OCI-LY3 (cell line): ENCODE data around the gene IFFO2.

ENCODE experiments used
- H2AFZ ChIP-seq: fragments of 200-600, 300-600 bp; shearing (Covaris generic); 2 replicates; pipeline ENCODE4 v1.6.0; 2014; ENCODE audit warnings: antibody characterized with exemption, low read depth, low read length
- H3K27ac ChIP-seq: fragments of 200-600, 300-600 bp; sonication (generic); 2 replicates; pipeline ENCODE4 v1.5.1; 2014; ENCODE audit warnings: mild to moderate bottlenecking, low read length, moderate library complexity, mixed read lengths
- H3K27me3 ChIP-seq: fragments of 200-600, 300-600 bp; sonication (generic); 2 replicates; pipeline ENCODE4 v1.6.1; 2014; ENCODE audit warnings: low read depth, low read length, mixed read lengths
- H3K36me3 ChIP-seq: fragments of 200-600, 300-600 bp; sonication (generic); replicated peaks from 2 replicates; pipeline ENCODE3; 2014; ENCODE audit warnings: low read depth, low read length, mixed read lengths
- H3K4me1 ChIP-seq: fragments of 300-600, 200-600 bp; sonication (generic); 2 replicates; pipeline ENCODE4 v1.6.1; 2014; ENCODE audit warnings: low read length, mixed read lengths
- H3K4me2 ChIP-seq: fragments of 200-600, 300-600 bp; sonication (generic); 2 replicates; pipeline ENCODE4 v1.6.1; 2014; ENCODE audit warnings: low read length, mixed read lengths
- H3K4me3 ChIP-seq: fragments of 300-600, 200-600 bp; sonication (generic); 2 replicates; pipeline ENCODE4 v1.5.1; 2014; ENCODE audit warnings: antibody characterized with exemption, mild to moderate bottlenecking, low read length, moderate library complexity
- H3K79me2 ChIP-seq: fragments of 300-600, 200-600 bp; shearing (Covaris generic); 2 replicates; pipeline ENCODE4 v1.6.1; 2014; ENCODE audit warnings: mild to moderate bottlenecking, low read length, mixed read lengths
- H3K9ac ChIP-seq: fragments of 300-600, 200-600 bp; shearing (Covaris generic); 2 replicates; pipeline ENCODE4 v1.6.0; 2014; ENCODE audit warnings: mild to moderate bottlenecking, low read length, moderate library complexity
- H3K9me3 ChIP-seq: fragments of 200-600, 300-600 bp; shearing (Covaris generic); 2 replicates; pipeline ENCODE4 v1.6.1; 2014; ENCODE audit warnings: low read length, mixed read lengths; ENCODE audit not compliant: insufficient read depth
- H4K20me1 ChIP-seq: fragments of 200-600, 300-600 bp; sonication (generic); 2 replicates; pipeline ENCODE4 v1.6.1; 2016; ENCODE audit warnings: low read length, mixed read lengths; ENCODE audit not compliant: insufficient read depth
- CTCF ChIP-seq: fragments of 200-600, 300-600 bp; sonication (generic); IDR thresholded peaks from 2 replicates; pipeline ENCODE4 v1.5.1; 2014; ENCODE audit warnings: antibody characterized with exemption, low read length, low read depth
- EZH2phosphoT487 ChIP-seq: fragments of 200-600 bp; shearing (Covaris generic); IDR thresholded peaks from 2 replicates; pipeline ENCODE4 v1.6.1; 2018; ENCODE audit warnings: antibody characterized with exemption, mixed run types, low read depth

Gene IFFO2

GRCh38 chr1:18972991-18973390 is 16.5 kb upstream of the IFFO2 start:
- no peaks in the 10 kb centered on the region for H3K36me3 ChIP-seq
- no peaks in the 10 kb centered on the region for H3K9me3 ChIP-seq
- no peaks in the 10 kb centered on the region for H4K20me1 ChIP-seq
- no peaks in the 10 kb centered on the region for H3K79me2 ChIP-seq
- TF ChIP-seq EZH2phosphoT487 = no peak
- TF ChIP-seq CTCF = no peak
- no peak overlapping the region for H3K27ac ChIP-seq
- H3K4me1 ChIP-seq = no peaks in the 10 kb centered on the region
- no peak overlapping the region for H2AFZ ChIP-seq
- H3K4me3 ChIP-seq = no peak overlapping the region
- H3K27me3 ChIP-seq = peaks cover 7% of the 10 kb centered on the region
- H3K4me2 ChIP-seq = no peak overlapping the region
- no peak overlapping the region for H3K9ac ChIP-seq

- Histone ChIP-seq H3K9me3 (no peaks in the 10 kb centered on the region), H3K4me1 (no peaks in the 10 kb centered on the region), H3K79me2 (no peaks in the 10 kb centered on the region), H3K4me3 (no peak overlapping the region), H2AFZ (no peak overlapping the region), H3K9ac (no peak overlapping the region), H3K27ac (no peak overlapping the region), H3K36me3 (no peaks in the 10 kb centered on the region), H3K27me3 (peaks cover 7% of the 10 kb centered on the region), H3K4me2 (no peak overlapping the region), H4K20me1 (no peaks in the 10 kb centered on the region)
- TF ChIP-seq EZH2phosphoT487 = no peak
- no peak for TF ChIP-seq CTCF
Observed at GRCh38 chr1:18972531-18972930, 16.1 kb upstream of the IFFO2 start.

GRCh38 chr1:18970762-18971161 is 14.3 kb upstream of the IFFO2 start:
- Histone ChIP-seq H2AFZ (no peak overlapping the region), H3K4me2 (no peak overlapping the region), H3K79me2 (no peaks in the 10 kb centered on the region), H3K36me3 (no peaks in the 10 kb centered on the region), H3K9ac (no peak overlapping the region), H3K4me1 (peaks cover 8% of the 10 kb centered on the region), H3K27me3 (peaks cover 7% of the 10 kb centered on the region), H3K27ac (no peak overlapping the region), H3K9me3 (no peaks in the 10 kb centered on the region), H3K4me3 (no peak overlapping the region), H4K20me1 (no peaks in the 10 kb centered on the region)
- TF ChIP-seq EZH2phosphoT487 (no peak), CTCF (no peak)

GRCh38 chr1:18970358-18970757 is 13.9 kb upstream of the IFFO2 start:
- Histone ChIP-seq H3K4me1 (peaks cover 12% of the 10 kb centered on the region), H3K27me3 (peaks cover 7% of the 10 kb centered on the region), H2AFZ (no peak overlapping the region), H3K36me3 (no peaks in the 10 kb centered on the region), H3K9me3 (no peaks in the 10 kb centered on the region), H3K4me3 (no peak overlapping the region), H4K20me1 (no peaks in the 10 kb centered on the region), H3K4me2 (no peak overlapping the region), H3K79me2 (no peaks in the 10 kb centered on the region), H3K9ac (no peak overlapping the region), H3K27ac (no peak overlapping the region)
- no peak for TF ChIP-seq CTCF
- TF ChIP-seq EZH2phosphoT487 = no peak
